Measurements from ENCODE around the gene RIF1.

Gene RIF1
- 143 to 458 (median 280) reads per million in 9 experiments for total RNA-seq

- peaks cover 10 to 16% of the 10 kb centered on the region in 2 donors for H3K4me1 Mint-ChIP-seq (ENCODE audit: low read depth in 2 of 2)
- no peaks in the 10 kb centered on the region for H3K9me3 Mint-ChIP-seq
- no peaks in the 10 kb centered on the region for H3K27me3 Mint-ChIP-seq
- DNase-seq (peak; percentile 51 to 70 (median 53)), ATAC-seq (replicated peaks) (peak; percentile 86)
- H3K4me3 Mint-ChIP-seq: peak within 1 kb of the TSS; percentile 92 to 95
- peak within 1 kb of the TSS; percentile 92 to 94 for H3K27ac Mint-ChIP-seq
- peaks cover 36% of the 10 kb centered on the region for H3K36me3 Mint-ChIP-seq (ENCODE audit: insufficient read depth)
Measured at GRCh38 chr2:151409601-151410484, at the start of gene RIF1. Gene RIF1, plus strand, starts transcription at chr2:151409902. Its CDS starts 522 bp downstream, at chr2:151410424.

DNA sequence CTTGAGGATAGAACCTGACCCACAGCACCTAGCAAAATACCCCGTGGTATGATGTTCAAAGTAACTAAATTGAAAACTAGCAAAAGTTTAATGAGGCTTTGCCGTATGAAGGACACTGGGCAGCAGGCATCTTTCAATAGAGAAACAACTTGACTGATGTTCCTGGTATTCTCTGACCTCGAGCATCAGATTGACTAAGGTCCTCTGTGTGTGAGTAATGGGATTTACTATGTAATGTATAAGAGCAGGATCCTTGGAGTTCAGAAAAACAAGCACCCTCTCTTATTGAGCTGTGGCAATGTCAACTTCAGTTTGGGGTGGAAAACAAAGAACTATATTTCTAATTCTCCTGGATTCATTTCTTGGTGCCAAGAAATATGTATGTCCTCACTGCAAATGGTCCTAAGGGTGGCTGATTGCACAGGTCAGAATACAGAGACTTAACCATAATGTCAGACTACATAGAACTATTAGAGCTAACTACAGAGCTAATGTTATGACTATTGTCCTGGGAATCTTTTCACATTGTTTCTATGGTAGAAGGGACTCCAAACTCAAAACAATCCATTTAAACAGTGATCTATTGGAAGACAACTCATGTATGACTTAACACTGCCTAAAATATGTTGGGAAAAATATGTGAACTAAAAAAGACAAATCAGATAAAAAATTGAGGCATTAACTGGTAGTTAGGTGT, 47.9 kb upstream of the RIF1 start:
- Mint-ChIP-seq H3K4me3 (no peak overlapping the region), H3K4me1 (ENCODE audit: low read depth in 2 of 2) (no peaks in the 10 kb centered on the region), H3K27me3 (peaks cover 0 to 13% of the 10 kb centered on the region in 2 donors), H3K9me3 (no peaks in the 10 kb centered on the region), H3K36me3 (ENCODE audit: insufficient read depth) (no peaks in the 10 kb centered on the region), H3K27ac (no peak overlapping the region)
- ATAC-seq (replicated peaks) (no peak), DNase-seq (no peak)

GRCh38 chr2:151363709-151364108, 46.0 kb upstream of the RIF1 start:
- Mint-ChIP-seq H3K27me3 (peaks cover 0 to 13% of the 10 kb centered on the region in 2 donors), H3K36me3 (ENCODE audit: insufficient read depth) (no peaks in the 10 kb centered on the region), H3K9me3 (no peaks in the 10 kb centered on the region), H3K4me1 (ENCODE audit: low read depth in 2 of 2) (no peaks in the 10 kb centered on the region), H3K27ac (no peak overlapping the region), H3K4me3 (no peak overlapping the region)
- ATAC-seq (replicated peaks) (no peak), DNase-seq (no peak)

DNA sequence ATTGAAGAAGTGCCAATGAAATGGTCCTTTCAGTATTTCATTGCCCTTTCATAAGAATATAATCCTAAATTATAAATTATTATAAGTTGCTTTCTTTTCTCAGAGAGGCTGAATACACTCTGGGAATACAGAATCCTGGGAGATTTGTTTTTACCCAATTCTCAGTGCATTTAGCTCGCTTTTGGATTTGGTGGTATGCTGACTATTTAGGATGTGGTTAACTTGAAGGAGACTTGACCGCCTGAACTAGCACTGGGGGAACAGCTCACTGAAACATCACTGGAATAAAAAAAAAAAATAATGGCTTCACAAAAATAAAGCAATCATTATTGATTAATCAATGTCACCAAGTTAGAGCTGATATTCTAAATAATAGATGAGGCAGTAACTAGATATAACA, 42.1 kb upstream of the RIF1 start:
- DNase-seq (no peak), ATAC-seq (replicated peaks) (no peak)
- Mint-ChIP-seq H3K9me3 (no peaks in the 10 kb centered on the region), H3K4me1 (ENCODE audit: low read depth in 2 of 2) (no peaks in the 10 kb centered on the region), H3K4me3 (no peak overlapping the region), H3K27ac (no peak overlapping the region), H3K27me3 (no peaks in the 10 kb centered on the region), H3K36me3 (ENCODE audit: insufficient read depth) (no peaks in the 10 kb centered on the region)

DNA sequence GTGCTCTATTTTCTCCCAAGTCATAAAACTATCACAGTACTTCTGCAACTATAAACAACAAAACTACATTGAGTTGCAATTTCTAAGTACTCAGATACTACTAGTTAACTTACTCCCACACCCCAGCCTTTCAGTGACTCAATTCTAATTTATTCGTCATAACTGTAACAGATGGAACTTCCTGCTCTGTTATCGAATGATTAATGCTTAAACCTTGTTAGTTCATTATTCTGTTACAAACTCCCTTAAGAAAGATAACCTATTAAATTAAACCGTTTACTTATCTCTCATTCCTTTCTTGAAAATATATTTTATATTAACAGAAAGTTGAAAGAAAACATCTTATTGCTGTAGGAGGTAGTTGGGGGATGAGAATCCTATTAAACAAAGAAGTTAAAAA, 35.3 kb upstream of the RIF1 start:
- ATAC-seq (replicated peaks): no peak
- no peak for DNase-seq
- no peaks in the 10 kb centered on the region for H3K27me3 Mint-ChIP-seq
- H3K36me3 Mint-ChIP-seq (ENCODE audit: insufficient read depth): no peaks in the 10 kb centered on the region
- H3K4me3 Mint-ChIP-seq: no peak overlapping the region
- no peaks in the 10 kb centered on the region for H3K4me1 Mint-ChIP-seq (ENCODE audit: low read depth in 2 of 2)
- H3K9me3 Mint-ChIP-seq: no peaks in the 10 kb centered on the region
- no peak overlapping the region for H3K27ac Mint-ChIP-seq

GRCh38 chr2:151379169-151379568, 30.5 kb upstream of the RIF1 start:
- Mint-ChIP-seq H3K27ac (no peak overlapping the region), H3K27me3 (peaks cover 0 to 3% of the 10 kb centered on the region in 2 donors), H3K36me3 (ENCODE audit: insufficient read depth) (no peaks in the 10 kb centered on the region), H3K4me3 (no peak overlapping the region), H3K4me1 (ENCODE audit: low read depth in 2 of 2) (no peaks in the 10 kb centered on the region), H3K9me3 (no peaks in the 10 kb centered on the region)
- no peak for ATAC-seq (replicated peaks)
- DNase-seq: no peak

DNA sequence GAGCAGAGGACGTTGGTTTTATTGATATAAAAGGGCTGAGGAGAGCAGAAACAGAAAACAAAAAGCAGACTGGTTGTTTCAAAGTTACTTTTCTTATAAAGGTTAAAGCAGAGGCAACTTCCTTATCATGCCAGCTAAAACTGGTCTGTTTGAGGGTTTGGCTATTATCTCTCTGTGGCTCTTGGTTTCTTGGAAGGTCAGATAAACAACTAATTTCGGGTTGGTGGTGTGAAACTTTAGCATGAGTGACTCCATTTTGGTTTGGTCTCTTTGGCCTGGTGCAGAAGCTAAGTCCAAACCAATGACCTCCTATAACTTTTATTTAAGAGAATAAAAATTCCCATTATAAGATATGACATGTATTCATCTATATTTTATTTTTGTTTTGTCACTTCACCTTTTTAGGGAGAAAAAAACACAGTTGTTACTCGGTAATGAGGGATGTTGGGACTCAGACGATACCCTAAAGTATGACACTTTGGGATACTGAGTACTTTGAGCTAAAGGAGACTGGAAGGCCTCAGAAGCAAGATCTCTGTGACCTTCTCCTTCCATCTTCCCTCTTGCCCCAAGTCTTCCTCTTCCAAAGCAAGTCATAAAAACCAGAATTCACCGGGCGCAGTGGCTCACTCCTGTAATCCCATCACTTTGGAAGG, 29.0 kb upstream of the RIF1 start:
- no peaks in the 10 kb centered on the region for H3K4me1 Mint-ChIP-seq (ENCODE audit: low read depth in 2 of 2)
- H3K36me3 Mint-ChIP-seq (ENCODE audit: insufficient read depth): no peaks in the 10 kb centered on the region
- H3K9me3 Mint-ChIP-seq: no peaks in the 10 kb centered on the region
- H3K27me3 Mint-ChIP-seq: peaks cover 0 to 6% of the 10 kb centered on the region in 2 donors
- no peak overlapping the region for H3K4me3 Mint-ChIP-seq
- H3K27ac Mint-ChIP-seq: no peak overlapping the region
- ATAC-seq (replicated peaks): no peak
- DNase-seq: no peak

GRCh38 chr2:151381266-151381665, 28.4 kb upstream of the RIF1 start:
- DNase-seq: no peak
- H3K36me3 Mint-ChIP-seq (ENCODE audit: insufficient read depth): no peaks in the 10 kb centered on the region
- H3K27me3 Mint-ChIP-seq: peaks cover 0 to 6% of the 10 kb centered on the region in 2 donors

DNA sequence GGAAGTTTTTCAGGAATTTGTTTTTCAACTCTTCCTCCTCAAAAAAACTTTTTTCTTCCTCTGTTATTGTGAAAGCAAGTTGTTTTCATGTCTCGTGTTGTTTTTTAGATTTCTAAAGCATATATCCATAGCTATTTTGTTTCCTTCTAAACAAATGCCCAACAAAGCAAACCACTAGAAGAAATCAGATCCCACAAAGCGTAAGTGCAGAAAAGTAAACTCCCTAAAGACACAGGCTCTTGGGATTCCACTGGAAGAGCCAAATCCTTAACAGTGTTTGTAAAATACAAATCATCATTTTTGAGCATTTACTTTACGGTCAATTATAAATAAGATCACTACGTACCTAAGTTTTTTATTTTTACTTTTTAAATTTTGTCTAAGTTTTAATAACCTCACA, 21.7 kb upstream of the RIF1 start:
- no peaks in the 10 kb centered on the region for H3K36me3 Mint-ChIP-seq (ENCODE audit: insufficient read depth)
- peaks cover 12 to 14% of the 10 kb centered on the region in 2 donors for H3K27me3 Mint-ChIP-seq
- H3K27ac Mint-ChIP-seq: no peak overlapping the region
- DNase-seq (no peak), ATAC-seq (replicated peaks) (no peak)
- H3K4me3 Mint-ChIP-seq: no peak overlapping the region
- no peaks in the 10 kb centered on the region for H3K9me3 Mint-ChIP-seq
- no peaks in the 10 kb centered on the region for H3K4me1 Mint-ChIP-seq (ENCODE audit: low read depth in 2 of 2)

More at GRCh38 chr2:151381266-151381665, 28.4 kb upstream of the RIF1 start:
- no peaks in the 10 kb centered on the region for H3K4me1 Mint-ChIP-seq (ENCODE audit: low read depth in 2 of 2)
- no peak overlapping the region for H3K4me3 Mint-ChIP-seq
- no peak for ATAC-seq (replicated peaks)
- H3K9me3 Mint-ChIP-seq: no peaks in the 10 kb centered on the region
- H3K27ac Mint-ChIP-seq: no peak overlapping the region

DNA sequence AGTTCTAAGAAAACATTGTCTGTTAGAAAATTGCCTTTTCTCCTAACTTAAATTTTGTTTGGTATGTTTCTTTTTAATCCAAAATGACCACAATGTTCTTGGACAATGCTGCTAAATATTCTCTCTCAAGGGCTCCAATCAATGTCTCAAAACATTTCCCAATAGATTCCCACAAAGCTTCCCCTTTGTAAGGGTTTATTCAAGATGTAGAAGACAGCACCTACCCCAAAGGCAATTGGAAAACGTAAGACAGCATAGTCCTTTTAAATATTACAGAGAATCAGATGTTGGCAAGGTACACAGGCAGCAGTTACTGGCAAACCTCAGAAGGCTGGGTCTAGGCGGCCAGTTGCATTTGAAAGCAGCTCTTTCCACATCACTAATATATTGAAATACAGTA, 18.3 kb upstream of the RIF1 start:
- ATAC-seq (replicated peaks): no peak
- DNase-seq: no peak
- H3K4me1 Mint-ChIP-seq (ENCODE audit: low read depth in 2 of 2): no peaks in the 10 kb centered on the region
- H3K4me3 Mint-ChIP-seq: no peak overlapping the region
- H3K36me3 Mint-ChIP-seq (ENCODE audit: insufficient read depth): no peaks in the 10 kb centered on the region
- no peaks in the 10 kb centered on the region for H3K9me3 Mint-ChIP-seq
- H3K27ac Mint-ChIP-seq: no peak overlapping the region
- peaks cover 7 to 21% of the 10 kb centered on the region in 2 donors for H3K27me3 Mint-ChIP-seq

DNA sequence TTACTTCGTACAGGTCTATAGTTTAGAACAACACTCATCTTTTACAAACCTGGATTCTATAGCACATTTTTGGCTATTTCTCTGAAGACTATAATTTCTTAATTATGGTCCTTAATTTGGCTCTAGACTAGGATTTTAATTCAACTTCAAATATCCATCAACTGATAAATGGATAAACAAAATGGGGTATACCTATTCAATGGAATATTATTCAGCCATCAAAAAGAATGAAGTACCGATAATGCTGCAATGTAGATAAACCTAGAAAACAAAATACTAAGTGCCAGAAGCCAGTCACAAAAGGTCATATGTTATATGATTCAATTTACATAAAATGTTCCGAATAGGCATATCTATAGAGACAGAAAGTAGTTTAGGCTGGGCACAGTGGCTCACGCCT, 15.2 kb upstream of the RIF1 start:
- Mint-ChIP-seq H3K4me3 (no peak overlapping the region), H3K9me3 (no peaks in the 10 kb centered on the region), H3K27ac (no peak overlapping the region), H3K4me1 (ENCODE audit: low read depth in 2 of 2) (no peaks in the 10 kb centered on the region), H3K27me3 (peaks cover 7 to 21% of the 10 kb centered on the region in 2 donors), H3K36me3 (ENCODE audit: insufficient read depth) (no peaks in the 10 kb centered on the region)
- ATAC-seq (replicated peaks) (no peak), DNase-seq (no peak)

DNA sequence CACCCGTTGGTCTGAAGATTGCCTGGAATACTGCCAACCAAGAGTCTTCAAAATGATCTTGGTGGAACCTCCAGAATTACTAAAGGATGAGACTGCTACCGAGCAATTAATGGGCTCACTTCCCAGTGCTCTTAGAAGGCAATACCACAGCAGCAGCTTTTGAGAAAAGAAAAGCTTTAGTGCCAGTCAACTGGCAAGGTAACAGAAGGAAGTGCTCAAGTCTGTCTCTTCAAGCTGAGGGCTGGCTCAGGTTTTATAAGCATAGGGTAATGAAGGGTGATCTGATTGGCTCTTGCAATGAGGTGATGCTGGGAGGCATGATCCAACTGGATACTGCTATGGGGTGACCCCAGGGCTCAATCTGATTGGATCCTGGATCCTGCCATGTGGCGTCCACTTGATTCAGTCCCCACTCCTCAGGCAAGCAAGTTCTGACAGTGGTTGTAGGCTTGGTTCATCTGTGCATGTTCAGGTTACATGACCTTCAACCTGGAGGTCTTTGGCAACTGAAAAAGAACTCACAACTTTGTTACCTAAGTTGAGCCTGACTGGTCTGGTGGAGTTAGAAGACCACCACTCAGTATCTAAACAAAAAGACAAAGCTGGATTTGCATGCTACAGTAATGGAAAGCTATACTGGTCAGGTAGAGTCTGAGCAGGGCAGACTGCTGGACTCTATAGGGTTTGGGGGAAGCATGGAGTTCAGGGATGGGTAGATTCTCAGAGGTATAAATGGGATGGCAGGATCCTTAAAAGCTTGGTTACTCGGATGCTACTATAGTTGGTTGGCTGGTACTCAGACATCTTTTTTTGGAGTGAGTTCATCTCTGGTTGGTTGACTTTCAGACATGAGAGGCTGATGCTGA, 14.0 kb upstream of the RIF1 start:
- no peaks in the 10 kb centered on the region for H3K9me3 Mint-ChIP-seq
- no peak for ATAC-seq (replicated peaks)

GRCh38 chr2:151399981-151400380, 9.7 kb upstream of the RIF1 start:
- H3K27me3 Mint-ChIP-seq: peaks cover 0 to 7% of the 10 kb centered on the region in 2 donors
- DNase-seq (no peak), ATAC-seq (replicated peaks) (no peak)
- no peaks in the 10 kb centered on the region for H3K4me1 Mint-ChIP-seq (ENCODE audit: low read depth in 2 of 2)
- no peaks in the 10 kb centered on the region for H3K9me3 Mint-ChIP-seq
- no peak overlapping the region for H3K4me3 Mint-ChIP-seq
- no peaks in the 10 kb centered on the region for H3K36me3 Mint-ChIP-seq (ENCODE audit: insufficient read depth)
- no peak overlapping the region for H3K27ac Mint-ChIP-seq

More for the DNA sequence above, 14.0 kb upstream of the RIF1 start:
- H3K27me3 Mint-ChIP-seq: peaks cover 0 to 15% of the 10 kb centered on the region in 2 donors
- no peaks in the 10 kb centered on the region for H3K36me3 Mint-ChIP-seq (ENCODE audit: insufficient read depth)
- no peaks in the 10 kb centered on the region for H3K4me1 Mint-ChIP-seq (ENCODE audit: low read depth in 2 of 2)
- no peak for DNase-seq
- no peak overlapping the region for H3K4me3 Mint-ChIP-seq
- H3K27ac Mint-ChIP-seq: peak overlapping the region in 1 of 2 donors; percentile 15
